ENCODE data around the gene TAF1A.
"Not testable (repeated sequence)": the region's sequence is repeated elsewhere in the genome, so short reads cannot be mapped to it uniquely, and the experiment has no call there.

DNA sequence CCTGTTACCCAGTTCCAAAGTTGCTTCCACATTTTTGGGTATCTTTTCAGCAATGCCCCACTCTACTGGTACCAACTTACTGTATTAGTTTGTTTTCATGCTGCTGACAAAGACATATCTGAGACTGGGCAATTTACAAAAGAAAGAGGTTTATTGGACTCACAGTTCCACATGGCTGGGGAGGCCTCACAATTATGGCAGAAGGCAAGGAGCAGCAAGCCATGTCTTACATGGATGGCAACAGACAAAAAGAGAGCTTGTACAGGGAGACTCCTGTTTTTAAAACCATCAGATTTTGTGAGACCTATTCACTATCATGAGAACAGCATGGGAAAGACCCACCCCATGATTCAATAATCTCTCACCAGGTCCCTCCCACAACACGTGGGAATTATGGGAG, 19.4 kb upstream of the TAF1A start:
- not testable (repeated sequence) for TF ChIP-seq CTCF (IDR thresholded peaks at IDR 0.05); POLR2A (IDR thresholded peaks at IDR 0.05; ENCODE audit: low read depth); POLR2AphosphoS5 (IDR thresholded peaks at IDR 0.05)
